ENCODE measurements around the gene OR2H2.

DNA sequence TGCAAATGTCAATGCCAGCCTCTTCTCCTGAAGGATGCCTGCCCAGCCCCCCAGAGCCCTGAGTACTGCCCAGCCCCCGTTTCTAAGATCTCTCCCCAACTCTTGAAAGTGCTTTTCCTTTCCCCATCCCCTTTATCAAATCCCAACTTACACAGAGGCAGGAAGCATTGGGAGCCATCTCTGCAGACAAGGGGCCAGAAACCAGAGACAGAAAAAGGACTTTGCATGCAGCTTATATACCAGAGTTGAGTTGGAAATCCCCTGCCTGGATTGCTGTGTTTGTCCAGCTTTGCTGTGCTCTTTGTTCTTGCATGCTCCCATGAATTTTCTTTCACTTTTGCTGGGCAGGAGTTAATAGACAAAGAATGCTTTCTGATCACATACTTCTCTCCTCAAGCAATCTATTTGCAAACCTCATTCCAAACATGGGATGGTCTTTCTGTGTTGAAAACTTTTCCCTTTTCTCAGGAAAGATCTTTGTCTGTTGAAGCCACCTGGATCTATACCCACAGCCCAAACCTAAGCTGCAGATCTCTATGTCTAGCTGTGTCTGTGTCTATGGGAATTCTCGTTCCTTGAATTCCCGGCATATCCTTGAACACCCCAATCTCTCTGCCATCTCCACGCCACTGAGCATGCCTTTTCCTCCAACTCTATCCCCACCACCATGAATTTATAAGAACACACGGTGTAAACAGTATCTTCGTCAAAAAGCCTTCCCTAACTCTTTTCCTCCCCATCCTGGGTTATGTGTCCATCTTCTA is 25.2 kb upstream of the OR2H2 start, which contains the start of gene UBD:
- TF ChIP-seq CTCF (conservative IDR thresholded peaks at IDR 0.05; ENCODE audit: low read depth in 2 of 2): no peak
- TF ChIP-seq EZH2phosphoT487 (IDR thresholded peaks at IDR 0.05; ENCODE audit: unreplicated experiment): no peak
- TF ChIP-seq ZNF114 (CRISPR knock-in tag; IDR thresholded peaks at IDR 0.05): no peak
- TF ChIP-seq POLR2AphosphoS5 (IDR thresholded peaks at IDR 0.05; ENCODE audit: low read depth): no peak
- no peak for TF ChIP-seq CREB1 (CRISPR knock-in tag; IDR thresholded peaks at IDR 0.05; ENCODE audit: low read depth)
- no peak for TF ChIP-seq EZH2 (IDR thresholded peaks at IDR 0.05; ENCODE audit: low read depth, unreplicated experiment)

Data from GM23338 (cell line).